CD14-positive monocyte (primary cell): Measurements from ENCODE around the gene CCDC194. TPM values are rescaled to one million over a fixed set of nuclear protein-coding genes. Genes with fewer than 3 reads are reported as not detected.

ENCODE experiments used
- DNase-seq, 3 donors: peaks; one replicate each; pipeline ENCODE4 v3.0.0-alpha.2; 2011 to 2022
- H2AFZ ChIP-seq: 2 replicates; pipeline ENCODE4 v1.6.0; 2012; ENCODE audit warnings: mild to moderate bottlenecking, low read depth, low read length, inconsistent platforms; ENCODE audit not compliant: insufficient read depth, poor library complexity, severe bottlenecking
- H3K27ac ChIP-seq, 2 donors: 1 replicate in 1 of 2; 2 replicates in 1 of 2; pipeline ENCODE4 v1.5.1; 2012 to 2013; ENCODE audit warnings: low read length in 2 of 2, control low read depth in 1 of 2, inconsistent platforms in 1 of 2, low read depth in 1 of 2, mild to moderate bottlenecking in 1 of 2
- H3K27me3 ChIP-seq, 2 donors: one replicate each; pipeline versions ENCODE4 v1.6.0 to v1.6.1; 2011 to 2013; ENCODE audit warnings: low read length in 2 of 2; ENCODE audit not compliant: control insufficient read depth in 2 of 2, insufficient read depth in 2 of 2
- H3K36me3 ChIP-seq, 2 donors: replicated peaks in 1 of 2; 1 replicate in 1 of 2; 2 replicates in 1 of 2; pipeline versions ENCODE4 v1.5.1 to v1.6.1; 2012 to 2013; ENCODE audit warnings: low read length in 2 of 2, control low read depth in 1 of 2, inconsistent platforms in 1 of 2, mild to moderate bottlenecking in 1 of 2; ENCODE audit not compliant: insufficient read depth in 2 of 2, control insufficient read depth in 1 of 2
- H3K4me1 ChIP-seq, 2 donors: 1 replicate in 1 of 2; 2 replicates in 1 of 2; pipeline versions ENCODE4 v1.5.1 to v1.6.1; 2012 to 2013; ENCODE audit warnings: low read length in 2 of 2, control low read depth in 1 of 2, inconsistent platforms in 1 of 2, mild to moderate bottlenecking in 1 of 2, moderate library complexity in 1 of 2; ENCODE audit not compliant: insufficient read depth in 2 of 2, control insufficient read depth in 1 of 2
- H3K4me2 ChIP-seq: replicated peaks from 2 replicates; pipeline ENCODE3; 2012; ENCODE audit warnings: low read length, moderate library complexity, mild to moderate bottlenecking; ENCODE audit not compliant: poor library complexity, severe bottlenecking; ENCODE audit errors: extremely low read depth
- H3K4me3 ChIP-seq, 3 experiments: fragments of 200-600 bp in 1 of 3; sonication (generic) in 1 of 3; replicated peaks in 1 of 3; 1 replicate in 2 of 3; 2 replicates in 1 of 3; pipeline ENCODE4 v1.5.1; 2011 to 2013; ENCODE audit warnings: low read length in 3 of 3, mild to moderate bottlenecking in 3 of 3, control low read depth in 2 of 3, low read depth in 2 of 3, inconsistent platforms in 1 of 3, moderate library complexity in 1 of 3
- H3K79me2 ChIP-seq: 2 replicates; pipeline ENCODE4 v1.6.0; 2012; ENCODE audit warnings: mild to moderate bottlenecking, control low read depth, inconsistent platforms, low read length, moderate library complexity; ENCODE audit not compliant: insufficient read depth
- H3K9ac ChIP-seq: 2 replicates; pipeline ENCODE4 v1.6.0; 2017; ENCODE audit warnings: low read length, mild to moderate bottlenecking; ENCODE audit not compliant: insufficient read depth, poor library complexity, severe bottlenecking
- H3K9me3 ChIP-seq, 2 donors: replicated peaks in 1 of 2; 1 replicate in 1 of 2; 2 replicates in 1 of 2; pipeline versions ENCODE4 v1.5.1 to v1.6.1; 2012 to 2013; ENCODE audit warnings: low read length in 2 of 2, control low read depth in 1 of 2; ENCODE audit not compliant: control insufficient read depth in 1 of 2, insufficient read depth in 1 of 2
- H4K20me1 ChIP-seq: 2 replicates; pipeline ENCODE4 v1.6.0; 2012; ENCODE audit warnings: mild to moderate bottlenecking, low read length, control low read depth, moderate library complexity; ENCODE audit not compliant: insufficient read depth
- H3K27ac Mint-ChIP-seq, 7 donors: one replicate each; pipeline ENCODE4 v1.8.0; 2020; ENCODE audit warnings: mild to moderate bottlenecking in 7 of 7, mixed read lengths in 7 of 7, moderate library complexity in 6 of 7, inconsistent platforms in 2 of 7
- H3K27me3 Mint-ChIP-seq, 3 donors: one replicate each; pipeline ENCODE4 v1.8.0; 2021 to 2022; ENCODE audit warnings: low read depth in 3 of 3, mild to moderate bottlenecking in 3 of 3, mixed read lengths in 3 of 3, moderate library complexity in 3 of 3, inconsistent platforms in 1 of 3
- H3K36me3 Mint-ChIP-seq, 2 donors: one replicate each; pipeline ENCODE4 v1.8.0; 2020; ENCODE audit warnings: mixed read lengths in 2 of 2, inconsistent platforms in 1 of 2, mild to moderate bottlenecking in 1 of 2
- H3K4me1 Mint-ChIP-seq: one replicate; pipeline ENCODE4 v1.8.0; 2020; ENCODE audit warnings: mild to moderate bottlenecking, mixed read lengths
- H3K4me3 Mint-ChIP-seq, 2 donors: one replicate each; pipeline ENCODE4 v1.8.0; 2020; ENCODE audit warnings: mild to moderate bottlenecking in 2 of 2, mixed read lengths in 2 of 2, moderate library complexity in 1 of 2
- H3K9me3 Mint-ChIP-seq, 7 donors: one replicate each; pipeline ENCODE4 v1.8.0; 2020 to 2022; ENCODE audit warnings: mixed read lengths in 7 of 7, mild to moderate bottlenecking in 6 of 7, moderate library complexity in 6 of 7, inconsistent platforms in 2 of 7
- WGBS: methylation state at CpG from one replicate; pipeline ENCODE4 v1.1.5; 2013; ENCODE audit warnings: missing lambda C conversion rate; ENCODE audit not compliant: insufficient coverage; 5-methylcytosine and 5-hydroxymethylcytosine counted together
- intact Hi-C, 2 donors: fragments of 100-400 bp; cut with micrococcal nuclease; formaldehyde crosslinking; loops; one replicate each; pipeline versions ENCODE4 v1.15.0 to v1.15.1; 2023
- polyA plus RNA-seq, 3 donors: library from polyadenylated mRNA; depleted of rRNA in 1 of 3; unstranded in 2 of 3; stranded (reverse) in 1 of 3; fragments of 300-500 nt in 2 of 3; fragments of >200 nt in 1 of 3; fragmentation: Illumina TruSeq in 2 of 3; gene quantifications; 1 replicate in 2 of 3; 2 replicates in 1 of 3; pipeline ENCODE4 v1.2.3, GENCODE V29; 2012 to 2021
- TF ChIP-seq, protein P1 (sequence below): fragments of 200-600 bp; IDR thresholded peaks from one replicate; pipeline ENCODE4 v1.8.0; 2022; ENCODE audit warnings: antibody characterized with exemption, mild to moderate bottlenecking

Gene CCDC194
- polyA plus RNA-seq, 3 donors, result 0.52 TPM; not detected in 2

DNA sequence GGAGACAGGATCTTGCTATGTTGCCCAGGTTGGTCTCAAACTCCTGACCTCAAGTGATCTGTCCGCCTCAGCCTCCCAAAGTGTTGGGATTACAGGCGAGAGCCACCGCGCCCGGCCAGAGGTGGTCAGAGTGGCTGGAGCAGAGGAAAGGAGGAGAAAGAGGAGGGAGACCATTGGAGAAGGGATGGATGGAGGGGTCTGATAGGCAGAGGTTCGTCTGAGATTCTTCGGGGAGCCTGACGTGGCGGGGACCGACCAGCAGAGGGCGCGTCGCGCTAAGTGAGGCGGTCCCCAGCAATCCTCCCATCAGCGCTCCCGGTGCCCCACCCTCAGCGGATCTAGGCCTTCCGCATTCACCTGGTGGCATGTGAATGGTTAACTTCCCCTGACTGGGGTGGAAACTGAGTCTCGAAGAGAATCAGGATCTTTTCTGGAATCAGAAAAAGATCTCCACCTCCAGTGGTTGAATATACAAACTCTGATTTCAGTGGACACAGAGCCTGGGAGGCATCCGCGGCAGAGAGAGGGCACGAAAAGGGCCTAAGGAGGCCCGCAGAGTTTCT, 47.8 kb downstream of the CCDC194 start:
- Histone ChIP-seq H3K27ac (no peak overlapping the region), H2AFZ (no peak overlapping the region), H4K20me1 (no peaks in the 10 kb centered on the region), H3K4me3 (no peak overlapping the region), H3K4me2 (no peak overlapping the region), H3K36me3 (peaks cover 4% of the 10 kb centered on the region in 2 donors), H3K79me2 (no peaks in the 10 kb centered on the region), H3K9me3 (no peaks in the 10 kb centered on the region), H3K27me3 (peaks cover 0 to 19% of the 10 kb centered on the region in 2 donors), H3K9ac (no peak overlapping the region), H3K4me1 (peaks cover 4 to 5% of the 10 kb centered on the region in 2 donors)
- Mint-ChIP-seq H3K27ac (peak overlapping the region in 1 of 7 donors; percentile 58), H3K9me3 (no peaks in the 10 kb centered on the region), H3K27me3 (peaks cover 15 to 39% (median 30%) of the 10 kb centered on the region in 3 donors), H3K36me3 (peaks cover 7 to 13% of the 10 kb centered on the region in 2 donors), H3K4me3 (no peak overlapping the region), H3K4me1 (peaks cover 9% of the 10 kb centered on the region)
- intact Hi-C loops, result loop anchor here (1.0 to 5.0 kb wide), 2 partner anchors 40 to 41 kb away; no protein-coding TSS in a partner anchor
- TF ChIP-seq, protein P1, sequence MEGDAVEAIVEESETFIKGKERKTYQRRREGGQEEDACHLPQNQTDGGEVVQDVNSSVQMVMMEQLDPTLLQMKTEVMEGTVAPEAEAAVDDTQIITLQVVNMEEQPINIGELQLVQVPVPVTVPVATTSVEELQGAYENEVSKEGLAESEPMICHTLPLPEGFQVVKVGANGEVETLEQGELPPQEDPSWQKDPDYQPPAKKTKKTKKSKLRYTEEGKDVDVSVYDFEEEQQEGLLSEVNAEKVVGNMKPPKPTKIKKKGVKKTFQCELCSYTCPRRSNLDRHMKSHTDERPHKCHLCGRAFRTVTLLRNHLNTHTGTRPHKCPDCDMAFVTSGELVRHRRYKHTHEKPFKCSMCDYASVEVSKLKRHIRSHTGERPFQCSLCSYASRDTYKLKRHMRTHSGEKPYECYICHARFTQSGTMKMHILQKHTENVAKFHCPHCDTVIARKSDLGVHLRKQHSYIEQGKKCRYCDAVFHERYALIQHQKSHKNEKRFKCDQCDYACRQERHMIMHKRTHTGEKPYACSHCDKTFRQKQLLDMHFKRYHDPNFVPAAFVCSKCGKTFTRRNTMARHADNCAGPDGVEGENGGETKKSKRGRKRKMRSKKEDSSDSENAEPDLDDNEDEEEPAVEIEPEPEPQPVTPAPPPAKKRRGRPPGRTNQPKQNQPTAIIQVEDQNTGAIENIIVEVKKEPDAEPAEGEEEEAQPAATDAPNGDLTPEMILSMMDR, result peak; percentile 98
- DNase-seq, result peak; percentile 55 to 72 (median 66)
- WGBS, result 23% methylated on average over 15 of the region's 24 CpGs

DNA sequence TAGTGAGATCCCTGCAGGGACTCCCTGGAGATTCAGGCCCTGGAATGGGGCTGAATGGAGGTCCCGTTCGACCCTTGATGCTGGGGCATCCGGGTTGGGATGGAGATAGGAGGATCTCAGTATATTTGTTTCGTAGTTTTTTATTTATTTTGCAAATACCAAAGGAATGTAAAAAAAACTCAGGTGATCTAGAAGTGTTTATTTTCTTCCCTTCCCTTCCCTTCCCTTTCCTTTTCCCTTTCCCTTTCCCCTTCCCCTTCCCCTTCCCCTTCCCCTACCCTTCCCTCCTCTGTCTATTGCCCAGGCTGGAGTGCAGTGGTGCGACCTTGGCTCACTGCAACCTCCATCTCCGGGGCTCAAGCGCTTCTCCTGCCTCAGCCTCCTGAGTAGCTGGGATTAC, 52.2 kb downstream of the CCDC194 start:
- WGBS, result no CpG with 5 or more reads among the region's 7 CpGs
- no peak overlapping the region for H3K27ac Mint-ChIP-seq
- Histone ChIP-seq H3K4me3 (no peak overlapping the region), H3K9ac (no peak overlapping the region), H3K27ac (no peak overlapping the region), H4K20me1 (no peaks in the 10 kb centered on the region), H3K4me1 (peaks cover 17 to 25% of the 10 kb centered on the region in 2 donors), H3K36me3 (peaks cover 4 to 6% of the 10 kb centered on the region in 2 donors), H3K4me2 (no peak overlapping the region), H3K79me2 (peaks cover 5% of the 10 kb centered on the region), H2AFZ (no peak overlapping the region), H3K27me3 (no peaks in the 10 kb centered on the region), H3K9me3 (no peaks in the 10 kb centered on the region)
- no peaks in the 10 kb centered on the region for H3K9me3 Mint-ChIP-seq
- intact Hi-C loops, result no loop called here
- DNase-seq, result no peak
- TF ChIP-seq, protein P1, result no peak
- H3K27me3 Mint-ChIP-seq, result peaks cover 1 to 3% (median 3%) of the 10 kb centered on the region in 3 donors
- H3K4me1 Mint-ChIP-seq, result peaks cover 17% of the 10 kb centered on the region
- no peak overlapping the region for H3K4me3 Mint-ChIP-seq
- peaks cover 9 to 17% of the 10 kb centered on the region in 2 donors for H3K36me3 Mint-ChIP-seq
